HG03571 (cell line): ENCODE measurements around the gene TP53.

Experiments
- ATAC-seq: cut with Tn5 transposase; IDR thresholded peaks from one replicate; pipeline ENCODE4 v1.9.1; 2021; ENCODE audit not compliant: unreplicated experiment

TP53 gene

DNA sequence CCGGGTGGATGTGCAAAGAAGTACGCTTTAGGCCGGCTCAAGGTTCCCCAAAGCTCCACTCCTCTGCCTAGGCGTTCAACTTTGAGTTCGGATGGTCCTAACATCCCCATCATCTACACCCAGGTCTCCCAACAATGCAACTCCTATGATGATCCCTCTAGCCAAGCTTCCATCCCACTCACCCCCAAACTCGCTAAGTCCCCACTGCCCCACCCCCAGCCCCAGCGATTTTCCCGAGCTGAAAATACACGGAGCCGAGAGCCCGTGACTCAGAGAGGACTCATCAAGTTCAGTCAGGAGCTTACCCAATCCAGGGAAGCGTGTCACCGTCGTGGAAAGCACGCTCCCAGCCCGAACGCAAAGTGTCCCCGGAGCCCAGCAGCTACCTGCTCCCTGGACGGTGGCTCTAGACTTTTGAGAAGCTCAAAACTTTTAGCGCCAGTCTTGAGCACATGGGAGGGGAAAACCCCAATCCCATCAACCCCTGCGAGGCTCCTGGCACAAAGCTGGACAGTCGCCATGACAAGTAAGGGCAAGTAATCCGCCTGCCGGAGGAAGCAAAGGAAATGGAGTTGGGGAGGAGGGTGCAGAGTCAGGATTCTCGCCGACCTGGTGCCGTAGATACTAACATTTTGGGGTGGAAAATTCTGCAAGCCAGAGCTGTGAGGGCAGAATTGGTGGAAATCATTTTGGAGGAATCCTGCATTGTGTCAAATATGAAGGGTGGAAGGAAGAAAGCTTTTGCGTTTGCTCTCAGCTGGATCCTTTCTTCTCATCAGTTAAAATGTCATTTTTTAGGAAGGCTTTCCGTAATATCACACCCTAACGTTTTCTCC lies at the start of gene TP53:
Gene TP53 (minus strand): TSS at position 419 of the 836 bp plus-strand sequence. CDS start 10,896 bp downstream, outside the sequence.
- peak; percentile 22 for ATAC-seq

DNA sequence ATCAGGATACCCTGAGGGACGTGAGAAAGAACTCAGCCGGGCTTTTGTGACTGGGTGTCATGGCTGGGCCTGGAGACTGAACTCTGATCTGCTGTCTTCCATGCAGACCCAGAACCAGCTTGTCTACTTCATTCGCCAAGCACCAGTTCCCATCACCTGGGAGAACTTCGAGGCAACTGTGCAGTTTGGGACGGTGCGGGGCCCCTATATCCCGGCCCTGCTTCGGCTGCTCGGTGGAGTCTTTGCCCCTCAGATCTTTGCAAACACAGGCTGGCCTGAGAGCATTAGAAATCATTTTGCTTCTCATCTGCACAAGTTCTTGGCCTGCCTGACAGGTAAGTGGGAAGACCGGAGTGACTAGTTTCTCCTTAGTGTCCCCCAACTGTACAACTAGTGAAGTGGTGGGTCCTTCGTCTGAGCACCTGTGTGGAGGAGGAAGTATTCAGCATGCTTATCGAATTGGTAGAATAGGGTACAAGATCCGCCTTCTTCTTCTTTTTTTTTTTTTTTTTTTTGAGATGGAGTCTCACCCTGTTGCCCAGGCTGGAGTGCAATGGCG lies 45.8 kb upstream of the TP53 start:
- no peak for ATAC-seq

DNA sequence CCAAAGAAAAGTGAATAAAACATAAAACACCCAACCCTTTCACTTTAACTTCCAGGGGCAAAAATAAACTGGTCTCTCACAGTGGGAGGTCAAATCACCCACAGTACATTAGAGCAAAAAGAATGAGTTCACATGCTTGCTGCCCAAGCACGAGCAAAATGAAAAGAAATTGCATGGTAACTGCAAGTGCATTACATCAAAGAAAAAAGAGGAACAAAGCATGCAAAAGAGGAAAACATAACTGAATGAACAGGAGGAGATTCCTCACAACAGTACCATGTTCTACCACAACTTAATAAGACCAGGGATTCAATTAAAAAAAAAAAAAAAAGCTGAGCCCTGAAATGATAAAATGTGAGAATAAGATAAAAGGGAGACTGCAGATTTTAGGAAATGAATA lies 42.5 kb upstream of the TP53 start:
- no peak for ATAC-seq

DNA sequence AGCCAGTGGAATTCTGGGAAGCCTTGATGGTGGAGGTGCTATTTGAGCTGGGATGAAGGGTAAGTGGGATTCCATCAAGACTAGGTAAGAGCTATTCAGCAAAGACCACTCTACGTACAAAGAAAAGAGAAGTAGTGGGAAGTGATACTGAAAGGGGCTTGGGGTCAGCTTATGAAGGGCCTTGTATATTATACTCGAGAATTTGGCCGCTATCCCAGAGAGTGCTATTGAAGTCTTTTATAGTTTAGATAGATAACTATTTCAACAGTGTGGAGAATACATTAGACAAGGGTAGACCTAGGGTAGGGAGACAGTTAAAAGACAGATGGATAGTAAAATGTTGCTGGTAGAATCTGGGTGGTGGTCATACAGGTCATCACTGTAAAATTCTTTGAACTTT lies 40.6 kb upstream of the TP53 start:
- ATAC-seq, result no peak

DNA sequence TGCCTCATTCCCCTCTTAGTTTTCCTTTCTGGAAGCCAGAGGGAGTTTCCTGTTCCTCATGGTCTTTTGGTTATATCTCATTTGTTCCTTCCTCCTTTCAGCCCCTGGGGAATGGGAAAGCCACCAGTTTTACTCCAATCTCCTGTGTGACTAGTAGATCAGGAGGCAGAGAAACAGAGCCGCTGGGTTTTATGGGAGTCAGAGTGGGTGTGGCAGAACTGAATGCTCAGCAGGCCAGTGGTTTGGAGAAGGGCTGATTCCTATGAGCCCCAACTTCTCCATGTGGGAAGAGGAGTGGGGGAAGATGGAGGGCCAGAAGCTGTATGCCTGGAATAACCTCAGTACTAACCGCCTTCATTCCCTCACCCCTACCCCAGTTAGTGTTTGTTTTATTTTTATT lies 34.3 kb upstream of the TP53 start:
- no peak for ATAC-seq

DNA sequence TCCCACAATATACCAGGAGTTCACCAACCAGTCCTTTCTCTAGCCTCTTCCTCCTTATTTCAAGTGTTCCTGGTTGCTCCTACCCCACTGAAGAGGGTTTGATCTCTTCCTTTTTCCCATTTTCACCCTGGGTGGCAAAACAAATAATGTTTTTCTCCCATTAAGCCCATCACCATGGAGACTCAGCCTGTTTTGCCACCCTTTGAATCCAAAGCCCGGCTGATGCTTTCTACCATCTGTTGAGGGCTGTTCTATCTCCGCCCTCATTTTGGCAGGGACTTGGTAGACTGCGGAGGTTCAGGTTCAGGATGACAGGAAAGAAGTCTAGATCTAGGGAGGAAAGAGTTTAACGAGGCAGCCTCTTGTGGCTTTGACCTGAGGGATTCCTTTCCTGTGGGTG lies 32.8 kb upstream of the TP53 start:
- ATAC-seq, result no peak

DNA sequence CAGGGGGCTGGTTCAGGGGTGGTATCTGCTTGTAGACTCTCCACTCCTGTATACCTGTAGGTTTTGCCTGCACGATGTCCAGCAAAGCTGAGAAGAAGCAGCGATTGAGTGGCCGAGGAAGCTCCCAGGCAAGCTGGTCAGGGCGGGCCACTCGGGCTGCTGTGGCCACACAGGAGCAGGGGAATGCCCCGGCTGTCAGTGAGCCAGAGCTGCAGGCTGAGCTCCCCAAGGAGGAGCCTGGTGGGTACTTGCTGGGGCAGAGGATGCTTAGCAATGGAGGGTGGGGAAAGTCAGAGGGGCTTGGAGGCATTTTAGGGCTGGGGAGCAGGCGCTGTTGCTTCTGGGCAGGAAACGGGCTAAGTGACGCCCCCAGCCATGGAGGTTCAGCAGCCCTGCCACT lies 32.4 kb upstream of the TP53 start:
- no peak for ATAC-seq

DNA sequence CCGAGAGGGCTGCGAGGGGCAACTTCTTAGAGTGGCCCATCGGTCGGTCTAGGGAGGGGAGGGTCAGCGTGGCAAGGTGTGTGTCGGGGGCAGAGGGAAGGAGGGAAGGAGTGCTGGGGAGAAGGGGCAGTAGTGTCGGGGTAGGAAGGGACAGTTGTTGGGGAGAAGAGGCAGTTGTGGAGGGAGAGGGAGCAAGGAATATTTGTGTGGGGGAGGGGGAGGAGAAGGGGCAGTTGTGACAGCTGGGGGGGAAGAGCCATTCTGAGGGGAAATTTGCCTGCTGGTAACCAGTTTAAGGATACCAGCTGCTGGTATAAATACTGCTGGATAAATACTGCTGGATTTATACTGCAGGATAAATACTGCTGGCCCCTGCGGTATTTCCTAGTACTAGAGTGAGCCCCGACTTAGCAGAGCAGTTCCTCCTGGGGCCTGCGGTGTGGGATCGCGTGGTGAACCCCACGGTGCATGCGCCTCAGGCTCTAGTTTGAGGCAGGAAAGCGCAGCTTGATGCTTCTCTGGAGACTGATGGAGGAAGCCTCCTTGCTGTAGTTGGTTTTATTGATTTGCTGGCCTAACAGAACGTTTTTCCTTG lies 30.6 kb upstream of the TP53 start:
- ATAC-seq, result no peak

DNA sequence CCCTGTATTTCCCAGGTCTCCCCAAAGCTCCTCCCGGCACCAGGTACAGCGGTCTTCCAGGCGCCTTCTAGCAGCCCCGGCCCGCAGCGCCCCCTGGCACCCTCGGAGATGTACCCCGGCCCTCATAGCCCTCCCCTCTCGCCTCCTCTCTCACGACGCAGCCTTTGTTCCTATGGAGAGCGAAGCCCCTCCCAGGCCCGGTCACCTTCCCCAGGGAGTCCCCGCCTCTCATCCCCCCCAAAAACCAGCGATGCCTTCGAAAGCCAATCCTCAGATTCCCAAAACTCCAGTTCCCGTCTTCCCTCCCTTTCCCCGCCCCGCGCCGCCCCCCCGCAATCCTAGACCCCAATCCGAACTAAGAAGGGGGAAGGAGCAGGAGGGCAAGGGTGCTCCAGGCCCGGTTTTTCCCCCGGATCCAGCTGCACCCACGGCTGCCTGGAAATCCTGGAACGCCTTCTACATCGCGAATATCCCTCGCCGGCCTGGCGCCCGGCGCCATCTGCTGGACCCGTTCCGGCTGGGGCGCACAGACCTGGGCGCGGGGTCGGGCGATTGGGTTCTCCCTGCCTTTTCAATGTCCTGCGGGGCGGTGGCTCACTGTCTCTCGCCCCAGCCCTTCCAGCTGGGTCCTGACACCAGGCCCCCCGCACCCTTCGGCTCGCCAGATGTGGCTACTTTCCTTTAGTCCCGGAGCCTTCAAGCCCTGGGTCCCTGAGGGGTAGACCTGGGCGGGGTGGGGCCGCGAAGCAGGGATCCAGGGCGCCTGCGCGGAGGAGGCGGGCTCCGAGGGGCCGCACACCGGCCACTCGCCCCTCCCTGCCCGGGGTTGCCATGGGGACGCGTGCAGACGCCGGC lies 29.8 kb upstream of the TP53 start, which contains the start of gene DNAH2:
Gene DNAH2 (plus strand): TSS at position 844 of the 855 bp plus-strand sequence. CDS start 1,991 bp downstream, outside the sequence.
- ATAC-seq, result no peak

DNA sequence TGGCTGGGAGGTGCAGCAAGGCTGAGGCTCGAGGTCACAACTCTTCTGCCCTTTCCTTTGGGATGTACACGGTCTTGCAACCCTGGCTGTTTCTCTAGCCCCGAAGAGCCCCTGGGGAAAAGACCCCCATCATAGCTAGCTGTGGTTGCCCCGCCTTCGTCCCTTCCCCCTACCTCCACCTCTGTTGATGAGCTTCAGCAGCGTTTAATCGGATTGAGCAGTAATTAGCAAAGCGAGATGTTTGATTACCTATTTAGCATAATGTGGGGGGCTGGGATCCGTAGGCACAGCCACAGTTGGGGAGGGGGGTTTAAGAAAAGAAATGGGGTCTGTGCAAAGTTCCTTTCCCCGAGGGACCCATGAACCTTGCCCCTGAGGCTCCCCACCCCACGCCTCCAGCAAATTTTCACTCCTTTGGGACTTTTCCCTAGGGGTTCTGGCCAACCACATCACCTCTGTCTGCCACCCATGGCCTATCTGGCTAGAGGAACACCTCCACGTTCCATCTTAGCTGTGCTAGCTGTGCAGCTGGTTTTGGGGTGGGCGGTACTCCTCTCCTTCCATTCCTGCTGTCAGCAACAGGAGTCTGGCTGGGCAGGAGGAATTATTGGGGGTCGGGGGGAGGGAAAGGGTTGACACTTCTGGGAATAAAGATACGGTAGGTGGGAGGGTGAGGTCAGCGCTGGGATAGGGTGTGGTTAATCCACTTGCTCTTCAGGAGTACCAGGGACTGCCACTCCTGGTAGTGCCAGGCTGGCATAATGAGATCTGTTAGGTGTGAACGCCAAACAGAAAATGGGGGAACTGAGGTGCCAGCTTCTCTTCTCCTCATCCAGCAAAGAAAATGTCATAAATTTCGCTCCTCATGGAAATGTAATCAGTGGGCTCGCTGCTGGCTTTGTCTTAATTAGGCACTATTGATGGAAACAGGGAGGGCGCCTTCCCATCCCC lies 28.9 kb upstream of the TP53 start:
- ATAC-seq, result no peak

DNA sequence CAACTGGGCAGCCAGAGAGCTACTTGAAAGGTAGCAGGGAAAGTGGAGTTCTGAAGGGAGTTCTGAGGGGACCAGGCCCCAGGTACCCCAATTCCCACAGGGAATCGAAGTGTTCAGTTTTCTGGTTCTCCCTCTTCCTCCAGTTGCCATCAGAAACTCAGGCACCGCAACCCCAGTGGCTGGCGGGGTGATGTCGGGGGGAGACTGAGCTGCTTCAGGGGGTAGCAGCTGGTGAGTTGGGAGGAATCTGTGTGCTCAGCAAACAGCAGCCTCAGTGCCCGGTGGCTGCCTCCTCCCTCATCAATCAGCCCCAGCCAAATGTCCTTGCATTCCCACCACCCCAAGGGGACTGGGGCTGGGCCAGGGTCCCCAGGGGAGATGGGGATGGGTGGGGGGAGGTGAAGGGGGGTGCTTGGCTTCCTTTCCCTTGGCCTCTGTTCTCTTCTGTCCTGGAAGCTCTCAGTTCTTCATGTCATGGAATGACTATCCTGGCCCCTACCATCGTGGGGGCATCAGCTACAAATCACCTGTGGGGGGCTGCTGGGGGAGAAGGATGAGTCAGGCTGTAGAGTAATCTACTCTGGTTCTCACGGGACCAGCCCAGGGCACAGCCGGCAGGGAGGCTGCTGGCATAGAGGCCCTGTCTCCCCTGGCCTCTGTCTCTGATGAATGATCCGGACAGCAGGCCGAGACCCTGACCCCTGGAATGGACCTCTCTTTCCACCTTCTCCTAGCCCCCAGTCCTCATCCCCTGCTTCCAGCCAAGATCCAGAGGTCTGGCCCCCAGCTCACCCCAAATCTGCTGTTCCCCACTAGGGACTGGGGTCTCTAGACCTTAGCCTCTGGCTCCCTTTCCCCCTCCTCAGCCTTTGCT lies 27.7 kb upstream of the TP53 start:
- ATAC-seq, result no peak

DNA sequence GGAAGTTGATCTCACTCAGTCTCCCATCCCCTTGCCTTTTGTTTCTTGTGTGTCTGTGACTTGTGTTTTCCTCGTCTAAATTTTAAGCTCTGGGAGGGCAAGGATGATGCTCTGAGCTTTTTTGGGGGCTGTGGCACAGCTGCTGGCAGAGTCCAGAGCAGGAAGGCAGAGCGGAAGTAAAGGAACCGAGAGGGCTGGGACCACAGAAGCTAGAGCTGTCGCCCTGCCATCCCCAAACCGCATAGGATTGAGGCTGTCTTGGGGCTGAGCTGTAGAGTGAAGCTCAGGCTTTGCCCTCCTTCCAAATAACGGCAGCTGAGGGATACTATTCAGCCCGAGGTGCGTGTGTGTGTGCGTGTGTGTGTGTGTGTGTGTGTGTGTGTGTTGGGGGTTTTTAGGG lies 26.5 kb upstream of the TP53 start:
- ATAC-seq, result no peak

DNA sequence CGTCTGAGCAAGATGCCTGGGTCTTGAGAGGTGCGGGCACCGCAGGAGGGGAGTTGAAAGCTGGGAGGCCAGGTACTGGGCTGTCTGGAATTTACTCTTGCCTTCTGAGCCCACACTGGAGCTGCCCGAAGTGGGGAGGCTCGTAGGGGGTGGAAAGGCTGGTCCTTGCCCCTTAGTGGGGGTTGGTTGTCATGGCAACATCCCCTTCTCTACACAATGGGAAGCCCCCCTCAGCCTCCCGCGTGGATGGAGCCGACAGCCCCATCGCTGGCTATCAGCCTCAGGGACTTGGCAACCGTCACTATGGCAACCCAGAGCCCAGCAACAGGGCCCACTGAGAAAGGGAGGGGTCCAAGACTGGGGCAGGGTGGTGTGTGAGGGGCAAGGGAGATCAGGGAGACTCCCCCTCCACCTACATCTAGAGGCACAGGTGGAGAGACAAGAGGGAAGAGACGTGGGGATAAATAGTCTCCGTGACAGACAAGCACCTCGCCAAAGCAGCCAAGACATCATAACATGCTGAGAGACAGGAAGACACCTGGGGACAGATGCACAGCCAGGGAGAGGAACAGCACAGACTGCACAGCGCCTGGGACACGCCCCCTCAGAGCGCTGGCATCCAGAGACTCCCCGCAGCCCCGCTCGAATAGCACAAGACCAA lies 25.0 kb upstream of the TP53 start:
- no peak for ATAC-seq

DNA sequence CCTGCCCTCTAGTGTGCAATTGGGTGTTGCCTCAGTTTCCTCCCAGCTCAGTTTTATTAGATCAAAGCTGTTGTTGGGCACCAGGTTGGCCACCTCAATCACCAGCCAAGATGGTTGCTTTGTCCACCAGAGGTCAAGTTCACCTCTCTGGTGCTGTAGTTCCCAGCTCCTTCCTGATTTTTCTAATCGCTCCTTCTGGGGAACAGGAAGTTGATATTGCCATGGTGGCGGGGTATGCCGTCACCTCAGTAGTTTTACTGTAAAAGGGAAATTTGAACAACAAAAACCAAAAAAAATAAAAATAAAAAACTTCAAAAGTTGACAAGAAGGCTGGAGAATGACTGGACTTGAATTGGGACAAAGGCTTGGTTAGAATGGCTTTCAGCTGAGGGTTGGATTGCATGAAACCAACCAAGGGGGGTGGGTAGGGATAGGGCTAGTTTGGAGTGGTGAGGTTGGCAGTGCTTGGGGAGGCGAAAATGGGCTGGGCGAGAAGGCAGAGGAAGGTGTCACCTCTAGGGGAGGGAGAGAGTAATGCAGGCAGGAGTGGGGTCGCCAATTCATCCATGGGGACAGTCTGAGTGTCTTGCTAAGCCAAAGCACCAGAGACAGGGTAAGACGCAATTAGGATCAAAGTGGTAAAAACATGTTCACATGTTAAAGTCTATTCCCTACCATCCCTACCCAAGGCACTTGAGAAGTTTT lies 23.9 kb upstream of the TP53 start:
- ATAC-seq, result no peak

DNA sequence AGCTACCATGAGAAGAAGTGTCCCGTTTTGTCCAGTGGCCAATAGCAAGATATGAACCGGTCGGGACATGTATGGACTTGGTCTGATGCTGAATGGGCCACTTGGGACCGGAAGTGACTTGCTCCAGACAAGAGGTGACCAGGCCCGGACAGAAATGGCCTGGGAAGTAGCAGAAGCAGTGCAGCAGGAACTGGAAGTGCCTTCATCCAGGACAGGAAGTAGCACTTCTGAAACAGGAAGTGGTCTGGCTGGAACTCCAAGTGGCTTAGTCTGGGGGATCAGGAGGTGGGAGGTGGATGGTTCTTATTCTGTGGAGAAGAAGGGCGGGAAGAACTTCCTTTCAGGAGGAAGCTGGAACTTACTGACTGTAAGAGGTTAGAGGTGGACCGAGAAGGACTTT lies 23.0 kb upstream of the TP53 start:
- no peak for ATAC-seq

DNA sequence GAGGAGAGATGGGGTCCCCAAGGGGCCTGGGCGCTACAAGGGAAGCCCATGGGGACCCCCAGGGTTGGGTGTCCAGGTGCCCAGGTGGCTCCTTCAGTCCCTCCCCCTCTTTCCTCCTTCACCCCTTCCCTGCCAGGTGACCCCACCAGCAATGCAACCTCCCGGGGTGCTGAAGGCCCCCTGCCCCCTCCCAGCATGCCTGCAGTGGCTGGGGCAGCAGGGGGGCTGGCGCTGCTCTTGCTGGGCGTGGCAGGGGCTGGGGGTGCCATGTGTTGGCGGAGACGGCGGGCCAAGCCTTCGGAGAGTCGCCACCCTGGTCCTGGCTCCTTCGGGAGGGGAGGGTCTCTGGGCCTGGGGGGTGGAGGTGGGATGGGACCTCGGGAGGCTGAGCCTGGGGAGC lies 21.7 kb upstream of the TP53 start:
- no peak for ATAC-seq

DNA sequence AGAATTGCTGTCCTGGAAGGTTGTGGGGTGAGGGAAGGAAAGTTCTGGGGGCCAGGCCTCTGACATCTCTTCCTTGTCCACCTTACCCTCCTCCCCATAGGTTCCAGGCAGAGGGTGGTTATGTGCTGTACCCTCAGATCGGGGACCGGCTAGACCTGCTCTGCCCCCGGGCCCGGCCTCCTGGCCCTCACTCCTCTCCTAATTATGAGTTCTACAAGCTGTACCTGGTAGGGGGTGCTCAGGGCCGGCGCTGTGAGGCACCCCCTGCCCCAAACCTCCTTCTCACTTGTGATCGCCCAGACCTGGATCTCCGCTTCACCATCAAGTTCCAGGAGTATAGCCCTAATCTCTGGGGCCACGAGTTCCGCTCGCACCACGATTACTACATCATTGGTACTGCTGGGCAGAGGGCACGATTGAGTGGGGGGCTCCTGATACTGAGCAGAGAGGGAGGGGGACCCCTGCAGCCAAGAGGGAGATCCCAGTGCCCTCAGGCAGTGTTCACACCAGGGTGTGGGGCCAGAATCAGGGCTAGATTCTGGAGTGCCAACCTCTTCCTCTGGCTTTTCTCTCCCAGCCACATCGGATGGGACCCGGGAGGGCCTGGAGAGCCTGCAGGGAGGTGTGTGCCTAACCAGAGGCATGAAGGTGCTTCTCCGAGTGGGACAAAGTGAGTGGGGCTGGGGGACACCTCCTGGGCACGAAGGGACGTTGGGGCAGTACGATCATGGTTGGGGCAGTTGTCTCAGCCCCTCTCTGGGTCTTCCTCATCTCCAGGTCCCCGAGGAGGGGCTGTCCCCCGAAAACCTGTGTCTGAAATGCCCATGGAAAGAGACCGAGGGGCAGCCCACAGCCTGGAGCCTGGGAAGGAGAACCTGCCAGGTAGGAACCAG lies 20.8 kb upstream of the TP53 start:
- ATAC-seq, result no peak
